ENCODE measurements around the gene IFITM2.

The IFITM2 gene

GRCh38 chr11:357582-357981, 50.0 kb downstream of the IFITM2 start:
- Histone ChIP-seq H3K27me3 (replicated peaks) (no peaks in the 10 kb centered on the region), H3K36me3 (replicated peaks) (no peaks in the 10 kb centered on the region), H3K27ac (no peak overlapping the region), H3K4me3 (ENCODE audit: low read depth, low read length) (no peak overlapping the region)
- in situ Hi-C loops (cut with HindIII; ENCODE audit: low pct_ligation_motif_present, low sequenced_read_pairs): no loop called here
- no peak for DNase-seq
- no peak for TF ChIP-seq CTCF (IDR thresholded peaks at IDR 0.05; ENCODE audit: low read depth, low read length, missing control alignments)

GRCh38 chr11:358129-358800, 50.6 kb downstream of the IFITM2 start:
- no peak overlapping the region for H3K27ac ChIP-seq
- no peak for DNase-seq
- no peaks in the 10 kb centered on the region for H3K36me3 ChIP-seq (replicated peaks)
- H3K27me3 ChIP-seq (replicated peaks): no peaks in the 10 kb centered on the region
- no peak for TF ChIP-seq CTCF (IDR thresholded peaks at IDR 0.05; ENCODE audit: low read depth, low read length, missing control alignments)
- in situ Hi-C loops (cut with HindIII; ENCODE audit: low pct_ligation_motif_present, low sequenced_read_pairs): no loop called here
- H3K4me3 ChIP-seq (ENCODE audit: low read depth, low read length): no peak overlapping the region

Data from brain microvascular endothelial cell (primary cell).